Measurements from ENCODE around the gene RAB27B. TPM values are rescaled to one million over a fixed set of nuclear protein-coding genes. Genes with fewer than 3 reads are reported as not detected.

Gene RAB27B
- total RNA-seq, 1 donor from 2014 or later, result 0.41 TPM

DNA sequence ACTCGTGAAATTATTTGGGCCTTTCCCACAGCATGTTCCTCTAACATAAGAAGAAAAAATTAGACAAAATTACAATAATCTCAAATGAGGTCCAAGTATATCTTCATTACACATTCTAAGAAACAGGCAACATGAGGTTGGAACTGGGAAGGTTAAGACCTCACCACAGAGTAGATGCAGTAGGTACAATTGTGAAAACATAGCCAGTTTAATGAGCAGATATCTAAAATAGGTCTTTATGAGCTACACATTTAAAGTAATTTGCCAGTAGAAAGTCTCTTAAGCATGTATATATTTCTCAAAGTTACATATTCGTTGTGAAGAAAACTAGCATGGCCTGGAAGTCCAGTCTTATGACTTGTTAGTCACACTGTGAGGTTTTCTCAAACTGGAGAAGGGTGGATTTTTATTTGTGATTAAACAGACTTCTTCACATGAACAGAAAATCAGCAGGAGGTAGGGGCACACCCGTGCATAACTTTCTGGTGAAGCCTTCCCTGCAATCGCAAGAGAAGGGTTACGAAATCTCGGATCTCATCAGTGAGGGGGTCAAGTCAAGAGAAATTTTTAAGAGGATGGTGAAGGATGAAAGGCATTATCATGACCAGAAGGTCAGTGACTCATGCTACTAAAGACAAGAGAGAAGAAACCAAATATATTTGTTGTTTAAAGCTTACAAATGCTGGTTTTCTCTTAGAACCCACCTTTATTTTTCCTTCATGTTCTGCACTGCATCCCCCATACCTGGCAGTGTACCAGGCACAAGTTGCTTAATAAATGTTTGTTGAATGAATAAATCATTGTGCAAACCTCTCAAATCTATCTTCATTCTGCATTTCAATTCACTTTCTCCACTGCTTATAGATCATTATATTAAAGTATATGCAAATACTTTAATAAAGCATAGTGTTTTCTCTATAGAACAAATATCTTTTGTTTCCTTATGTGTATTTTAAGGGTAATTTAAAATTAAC, 5.1 kb upstream of the RAB27B start:
- no peak overlapping the region for H3K4me3 Mint-ChIP-seq (ENCODE audit: unreplicated experiment)
- H3K36me3 Mint-ChIP-seq (ENCODE audit: low read depth, unreplicated experiment), result no peaks in the 10 kb centered on the region
- no peaks in the 10 kb centered on the region for H3K9me3 Mint-ChIP-seq (ENCODE audit: unreplicated experiment)
- H3K27ac Mint-ChIP-seq (ENCODE audit: unreplicated experiment), result no peak overlapping the region
- no peak for DNase-seq (ENCODE audit: low spot score)
- peaks cover 3% of the 10 kb centered on the region for H3K4me1 Mint-ChIP-seq (ENCODE audit: unreplicated experiment)
- TF ChIP-seq CTCF (IDR thresholded peaks at IDR 0.05; ENCODE audit: unreplicated experiment), result no peak
- peaks cover 3% of the 10 kb centered on the region for H3K27me3 Mint-ChIP-seq (ENCODE audit: unreplicated experiment)

GRCh38 chr18:54824761-54825160, 3.5 kb upstream of the RAB27B start:
- no peak overlapping the region for H3K4me3 Mint-ChIP-seq (ENCODE audit: unreplicated experiment)
- peaks cover 6% of the 10 kb centered on the region for H3K4me1 Mint-ChIP-seq (ENCODE audit: unreplicated experiment)
- H3K36me3 Mint-ChIP-seq (ENCODE audit: low read depth, unreplicated experiment), result no peaks in the 10 kb centered on the region
- DNase-seq (ENCODE audit: low spot score), result no peak
- H3K27ac Mint-ChIP-seq (ENCODE audit: unreplicated experiment), result no peak overlapping the region
- no peaks in the 10 kb centered on the region for H3K9me3 Mint-ChIP-seq (ENCODE audit: unreplicated experiment)
- TF ChIP-seq CTCF (IDR thresholded peaks at IDR 0.05; ENCODE audit: unreplicated experiment), result no peak
- H3K27me3 Mint-ChIP-seq (ENCODE audit: unreplicated experiment), result peaks cover 3% of the 10 kb centered on the region

- TF ChIP-seq CTCF (IDR thresholded peaks at IDR 0.05; ENCODE audit: unreplicated experiment), result no peak
- Mint-ChIP-seq H3K27ac (ENCODE audit: unreplicated experiment) (no peak overlapping the region), H3K4me3 (ENCODE audit: unreplicated experiment) (no peak overlapping the region), H3K36me3 (ENCODE audit: low read depth, unreplicated experiment) (no peaks in the 10 kb centered on the region), H3K27me3 (ENCODE audit: unreplicated experiment) (peaks cover 3% of the 10 kb centered on the region), H3K4me1 (ENCODE audit: unreplicated experiment) (peaks cover 5% of the 10 kb centered on the region), H3K9me3 (ENCODE audit: unreplicated experiment) (no peaks in the 10 kb centered on the region)
- DNase-seq (ENCODE audit: low spot score), result no peak
Measured at GRCh38 chr18:54825601-54826344, 2.5 kb upstream of the RAB27B start.

DNA sequence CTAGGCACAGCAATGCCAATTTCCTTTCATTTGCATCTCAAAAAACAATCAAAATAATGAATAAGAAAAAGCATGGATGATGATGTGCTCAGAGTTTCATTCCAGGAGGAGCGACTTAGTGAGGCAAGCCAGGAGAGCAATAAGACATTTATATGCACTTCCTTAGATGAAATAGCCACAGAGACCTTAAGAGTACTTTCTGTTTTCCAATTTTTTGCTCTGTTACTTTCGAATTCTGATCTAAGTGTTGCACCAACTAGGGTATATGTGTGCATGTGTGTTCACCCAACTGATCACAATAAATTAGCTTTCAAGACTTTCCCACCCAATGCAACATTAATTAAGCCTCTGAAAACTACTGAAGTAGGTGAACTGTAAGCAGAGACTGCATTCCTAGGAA, 709 bp downstream of the RAB27B start:
- Mint-ChIP-seq H3K4me1 (ENCODE audit: unreplicated experiment) (peaks cover 4% of the 10 kb centered on the region), H3K36me3 (ENCODE audit: low read depth, unreplicated experiment) (no peaks in the 10 kb centered on the region), H3K4me3 (ENCODE audit: unreplicated experiment) (peak overlapping the region; percentile 77), H3K9me3 (ENCODE audit: unreplicated experiment) (no peaks in the 10 kb centered on the region), H3K27me3 (ENCODE audit: unreplicated experiment) (peaks cover 3% of the 10 kb centered on the region), H3K27ac (ENCODE audit: unreplicated experiment) (no peak overlapping the region)
- TF ChIP-seq CTCF (IDR thresholded peaks at IDR 0.05; ENCODE audit: unreplicated experiment), result no peak
- DNase-seq (ENCODE audit: low spot score), result no peak
